Natural killer cell (primary cell): Measurements from ENCODE around the gene UROS. TPM values are rescaled to one million over a fixed set of nuclear protein-coding genes. Genes with fewer than 3 reads are reported as not detected.

Experiments used
- ATAC-seq, 3 donors: fragments of 150-1000 bp in 2 of 3; fragments of 200-7000 bp in 1 of 3; cut with Tn5 transposase; 1 replicate in 1 of 3; 2 replicates in 2 of 3; pipeline ENCODE4 v1.10.0; 2021; ENCODE audit warnings: mild to moderate bottlenecking in 2 of 3, moderate library complexity in 2 of 3
- DNase-seq, 2 donors: peaks; one replicate each; pipeline versions ENCODE4 v3.0.0 to v3.0.0-alpha.2; 2013 to 2021; ENCODE audit warnings: mixed read lengths in 1 of 2
- H3K27ac ChIP-seq: one replicate; pipeline ENCODE4 v1.5.1; 2013; ENCODE audit warnings: mild to moderate bottlenecking, low read length
- H3K27me3 ChIP-seq: one replicate; pipeline ENCODE4 v1.6.1; 2013; ENCODE audit warnings: low read length; ENCODE audit not compliant: control insufficient read depth, insufficient read depth
- H3K36me3 ChIP-seq: one replicate; pipeline ENCODE4 v1.6.1; 2013; ENCODE audit warnings: low read length; ENCODE audit not compliant: control insufficient read depth, insufficient read depth
- H3K4me1 ChIP-seq: one replicate; pipeline ENCODE4 v1.6.1; 2013; ENCODE audit warnings: low read length; ENCODE audit not compliant: control insufficient read depth, insufficient read depth
- H3K4me3 ChIP-seq: one replicate; pipeline ENCODE4 v1.5.1; 2013; ENCODE audit warnings: low read length
- H3K9me3 ChIP-seq: one replicate; pipeline ENCODE4 v1.6.1; 2013; ENCODE audit warnings: low read length; ENCODE audit not compliant: control insufficient read depth, insufficient read depth
- H3K27ac Mint-ChIP-seq, 2 donors: one replicate each; pipeline ENCODE4 v1.8.0; 2022; ENCODE audit warnings: mild to moderate bottlenecking in 2 of 2, mixed read lengths in 2 of 2, moderate library complexity in 1 of 2
- H3K27me3 Mint-ChIP-seq, 2 donors: one replicate each; pipeline ENCODE4 v1.8.0; 2022; ENCODE audit warnings: low read depth in 2 of 2, mixed read lengths in 2 of 2
- H3K36me3 Mint-ChIP-seq: one replicate; pipeline ENCODE4 v1.8.0; 2022; ENCODE audit warnings: mixed read lengths
- H3K4me1 Mint-ChIP-seq, 2 donors: one replicate each; pipeline ENCODE4 v1.8.0; 2022; ENCODE audit warnings: mixed read lengths in 2 of 2
- H3K4me3 Mint-ChIP-seq: one replicate; pipeline ENCODE4 v1.8.0; 2022; ENCODE audit warnings: mild to moderate bottlenecking, moderate library complexity, mixed read lengths
- H3K9me3 Mint-ChIP-seq, 2 donors: one replicate each; pipeline ENCODE4 v1.8.0; 2022; ENCODE audit warnings: mixed read lengths in 2 of 2
- WGBS: methylation state at CpG from one replicate; pipeline ENCODE4 v1.1.7; 2013; ENCODE audit warnings: missing lambda C conversion rate; ENCODE audit not compliant: insufficient coverage; 5-methylcytosine and 5-hydroxymethylcytosine counted together
- intact Hi-C: fragments of 100-400 bp; cut with micrococcal nuclease; formaldehyde crosslinking; loops from one replicate; pipeline ENCODE4 v1.14.2; 2022
- total RNA-seq, 4 donors: library from RNA; stranded (reverse); fragments of 120-200 nt in 1 of 4; gene quantifications; one replicate each; pipeline versions ENCODE4 v1.2.3 to v1.2.4, GENCODE V29; 2013 to 2022
- TF ChIP-seq, protein P1 (sequence below): fragments of 200-600 bp; IDR thresholded peaks from one replicate; pipeline ENCODE4 v1.8.0; 2022; ENCODE audit warnings: antibody characterized with exemption

The UROS gene
- total RNA-seq, 3 donors from 2014 or later (not counting 1 experiment from before 2014, with no cell fraction given) = 29.1 to 42.5 (median 35.2) TPM

GRCh38 chr10:125840406-125840805 lies 17.3 kb upstream of the UROS start:
- Mint-ChIP-seq H3K9me3 (no peaks in the 10 kb centered on the region), H3K27me3 (no peaks in the 10 kb centered on the region), H3K27ac (no peak overlapping the region), H3K36me3 (peaks cover 16% of the 10 kb centered on the region), H3K4me3 (no peak overlapping the region), H3K4me1 (no peaks in the 10 kb centered on the region)
- WGBS = 98% methylated on average over 9 of the region's 9 CpGs
- Histone ChIP-seq H3K4me3 (no peak overlapping the region), H3K36me3 (peaks cover 55% of the 10 kb centered on the region), H3K4me1 (no peaks in the 10 kb centered on the region), H3K27me3 (no peaks in the 10 kb centered on the region), H3K9me3 (no peaks in the 10 kb centered on the region), H3K27ac (no peak overlapping the region)
- TF ChIP-seq, protein P1, sequence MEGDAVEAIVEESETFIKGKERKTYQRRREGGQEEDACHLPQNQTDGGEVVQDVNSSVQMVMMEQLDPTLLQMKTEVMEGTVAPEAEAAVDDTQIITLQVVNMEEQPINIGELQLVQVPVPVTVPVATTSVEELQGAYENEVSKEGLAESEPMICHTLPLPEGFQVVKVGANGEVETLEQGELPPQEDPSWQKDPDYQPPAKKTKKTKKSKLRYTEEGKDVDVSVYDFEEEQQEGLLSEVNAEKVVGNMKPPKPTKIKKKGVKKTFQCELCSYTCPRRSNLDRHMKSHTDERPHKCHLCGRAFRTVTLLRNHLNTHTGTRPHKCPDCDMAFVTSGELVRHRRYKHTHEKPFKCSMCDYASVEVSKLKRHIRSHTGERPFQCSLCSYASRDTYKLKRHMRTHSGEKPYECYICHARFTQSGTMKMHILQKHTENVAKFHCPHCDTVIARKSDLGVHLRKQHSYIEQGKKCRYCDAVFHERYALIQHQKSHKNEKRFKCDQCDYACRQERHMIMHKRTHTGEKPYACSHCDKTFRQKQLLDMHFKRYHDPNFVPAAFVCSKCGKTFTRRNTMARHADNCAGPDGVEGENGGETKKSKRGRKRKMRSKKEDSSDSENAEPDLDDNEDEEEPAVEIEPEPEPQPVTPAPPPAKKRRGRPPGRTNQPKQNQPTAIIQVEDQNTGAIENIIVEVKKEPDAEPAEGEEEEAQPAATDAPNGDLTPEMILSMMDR = no peak
- DNase-seq (no peak), ATAC-seq (no peak)
- intact Hi-C loops = no loop called here

DNA sequence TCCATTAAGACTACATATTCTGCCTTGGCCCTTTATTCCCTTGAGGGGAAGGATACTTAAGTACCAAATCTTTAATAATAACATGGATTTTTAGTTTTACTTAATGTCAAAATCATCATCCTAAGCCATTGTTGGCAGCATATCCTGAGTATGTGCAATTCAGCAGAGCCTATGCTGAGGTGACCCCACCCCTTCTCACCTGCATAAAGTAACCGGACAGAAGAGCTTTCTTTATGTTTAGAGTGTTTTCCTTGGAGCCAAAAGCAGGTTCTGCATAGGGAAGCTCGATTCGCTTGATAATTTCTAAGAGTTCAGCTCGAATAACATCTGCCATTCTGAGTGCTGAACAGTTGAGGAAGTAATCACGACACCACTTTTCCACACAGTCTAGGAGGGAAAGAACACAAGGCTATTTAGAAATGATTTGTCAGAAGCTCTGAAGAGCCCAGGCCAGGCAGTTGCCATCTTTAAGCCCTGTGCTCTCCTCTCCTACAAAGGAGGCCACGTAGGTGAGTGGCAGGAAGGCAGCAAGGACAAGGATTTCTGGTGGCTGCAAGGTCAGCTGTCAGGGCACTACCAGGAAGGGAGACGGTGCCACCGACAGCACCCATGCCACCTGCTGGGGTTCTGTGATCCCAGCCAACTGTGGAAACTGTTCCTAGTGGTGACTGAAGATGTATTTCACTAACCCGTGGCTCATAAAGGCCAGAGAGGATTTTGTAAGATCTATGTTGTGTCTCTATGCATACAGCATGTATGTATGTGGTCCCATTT lies 15.9 kb upstream of the UROS start:
- no peak overlapping the region for H3K27ac ChIP-seq
- peaks cover 59% of the 10 kb centered on the region for H3K36me3 ChIP-seq
- intact Hi-C loops = no loop called here
- DNase-seq = no peak
- Mint-ChIP-seq H3K27ac (no peak overlapping the region), H3K4me1 (no peaks in the 10 kb centered on the region), H3K27me3 (no peaks in the 10 kb centered on the region), H3K36me3 (peaks cover 19% of the 10 kb centered on the region), H3K4me3 (no peak overlapping the region), H3K9me3 (no peaks in the 10 kb centered on the region)
- no peak for ATAC-seq
- H3K27me3 ChIP-seq = no peaks in the 10 kb centered on the region
- H3K9me3 ChIP-seq = no peaks in the 10 kb centered on the region
- H3K4me1 ChIP-seq = no peaks in the 10 kb centered on the region
- H3K4me3 ChIP-seq = no peak overlapping the region
- TF ChIP-seq, protein P1 = no peak
- 98% methylated on average over 9 of the region's 9 CpGs for WGBS

GRCh38 chr10:125836746-125837145 lies 13.7 kb upstream of the UROS start:
- H3K4me1 ChIP-seq = no peaks in the 10 kb centered on the region
- H3K9me3 ChIP-seq = no peaks in the 10 kb centered on the region
- H3K4me3 Mint-ChIP-seq = no peak overlapping the region
- DNase-seq (no peak), ATAC-seq (no peak)
- H3K27me3 Mint-ChIP-seq = no peaks in the 10 kb centered on the region
- 94% methylated on average over 2 of the region's 2 CpGs for WGBS
- no peaks in the 10 kb centered on the region for H3K9me3 Mint-ChIP-seq
- peaks cover 73% of the 10 kb centered on the region for H3K36me3 ChIP-seq
- no peak overlapping the region for H3K27ac ChIP-seq
- peaks cover 25% of the 10 kb centered on the region for H3K36me3 Mint-ChIP-seq
- TF ChIP-seq, protein P1 = no peak
- H3K4me1 Mint-ChIP-seq = no peaks in the 10 kb centered on the region
- no peak overlapping the region for H3K27ac Mint-ChIP-seq
- no peak overlapping the region for H3K4me3 ChIP-seq
- intact Hi-C loops = no loop called here
- H3K27me3 ChIP-seq = no peaks in the 10 kb centered on the region

DNA sequence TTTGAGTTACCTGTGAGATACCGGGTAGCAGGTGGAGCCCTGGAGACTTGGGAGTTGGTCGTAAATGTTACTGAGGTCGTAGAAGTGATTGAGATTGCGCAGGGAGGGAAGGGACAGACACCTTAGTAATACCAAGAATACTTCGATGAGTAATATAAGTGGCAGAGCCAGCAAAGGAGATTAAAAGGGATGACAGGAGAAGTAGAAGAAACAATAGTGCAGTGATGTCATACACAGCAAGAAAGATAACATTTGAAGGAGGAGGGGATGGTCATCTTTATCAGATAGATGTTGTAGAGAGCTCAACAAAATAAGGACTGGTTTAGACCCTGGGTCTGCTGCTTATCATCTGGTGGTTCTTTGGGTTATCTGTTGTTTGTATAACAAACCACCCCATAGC lies 5.3 kb upstream of the UROS start:
- no peak overlapping the region for H3K27ac ChIP-seq
- H3K4me1 ChIP-seq = peaks cover 10% of the 10 kb centered on the region
- Mint-ChIP-seq H3K4me1 (peaks cover 13 to 16% of the 10 kb centered on the region in 2 donors), H3K27ac (no peak overlapping the region), H3K36me3 (peaks cover 8% of the 10 kb centered on the region), H3K9me3 (no peaks in the 10 kb centered on the region), H3K4me3 (no peak overlapping the region), H3K27me3 (no peaks in the 10 kb centered on the region)
- DNase-seq = no peak
- H3K27me3 ChIP-seq = no peaks in the 10 kb centered on the region
- TF ChIP-seq, protein P1 = no peak
- H3K36me3 ChIP-seq = peaks cover 60% of the 10 kb centered on the region
- intact Hi-C loops = no loop called here
- no peaks in the 10 kb centered on the region for H3K9me3 ChIP-seq
- H3K4me3 ChIP-seq = no peak overlapping the region
- ATAC-seq = no peak
- WGBS = 88% methylated on average over 5 of the region's 5 CpGs
